Mesodermal cell (in vitro differentiated cells): Measurements from ENCODE around the gene PDILT.
"Not testable (repeated sequence)": the region's sequence is repeated elsewhere in the genome, so short reads cannot be mapped to it uniquely, and the experiment has no call there.

Experiments used
- H3K27ac ChIP-seq: 2 replicates; pipeline ENCODE4 v1.7.0; 2013; ENCODE audit warnings: mild to moderate bottlenecking, low read depth, low read length, moderate library complexity; ENCODE audit not compliant: severe bottlenecking
- H3K36me3 ChIP-seq: 2 replicates; pipeline ENCODE4 v1.7.1; 2013; ENCODE audit warnings: mild to moderate bottlenecking, low read length, moderate library complexity; ENCODE audit not compliant: control insufficient read depth, insufficient read depth
- H3K4me1 ChIP-seq: one replicate; pipeline ENCODE4 v1.7.1; 2013; ENCODE audit warnings: mild to moderate bottlenecking, low read length; ENCODE audit not compliant: insufficient read depth, control insufficient read depth, poor library complexity, severe bottlenecking
- H3K4me3 ChIP-seq: 2 replicates; pipeline ENCODE4 v1.7.0; 2013; ENCODE audit warnings: low read length, control low read depth, mild to moderate bottlenecking; ENCODE audit not compliant: insufficient read depth, poor library complexity, severe bottlenecking; ENCODE audit errors: extremely low read depth
- H3K9me3 ChIP-seq: 2 replicates; pipeline ENCODE4 v1.7.1; 2013; ENCODE audit warnings: mild to moderate bottlenecking, low read length, moderate library complexity; ENCODE audit not compliant: control insufficient read depth
- WGBS, 2 experiments: methylation state at CpG; one replicate each; pipeline ENCODE4 v1.1.5; 2013; ENCODE audit warnings: missing lambda C conversion rate in 2 of 2; ENCODE audit not compliant: insufficient coverage in 2 of 2; 5-methylcytosine and 5-hydroxymethylcytosine counted together

PDILT gene

DNA sequence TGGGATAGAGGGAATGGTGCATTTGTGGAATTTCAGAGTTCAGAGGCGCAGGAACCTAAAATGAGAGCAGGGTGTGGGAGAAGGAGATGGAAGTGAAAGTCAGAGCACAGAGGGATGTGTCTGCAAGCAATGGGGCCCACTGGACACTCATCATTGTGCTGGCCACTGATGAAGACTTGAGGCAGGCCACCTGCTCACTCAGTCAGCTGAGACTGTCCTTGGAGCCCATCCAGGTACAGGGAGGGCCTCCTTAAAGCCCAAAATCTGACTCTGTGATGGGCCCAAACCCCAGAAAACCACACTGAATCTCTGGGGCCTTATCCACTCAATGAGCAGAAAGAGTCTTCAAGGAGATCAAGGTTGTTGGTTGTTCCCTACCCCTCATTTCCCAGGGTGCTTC is 82.9 kb downstream of the PDILT start:
- WGBS, 2 experiments = 89 to 90% methylated on average over 1 of the region's 1 CpG
- Histone ChIP-seq H3K4me3 (no peak overlapping the region), H3K9me3 (no peaks in the 10 kb centered on the region), H3K4me1 (no peaks in the 10 kb centered on the region), H3K36me3 (no peaks in the 10 kb centered on the region), H3K27ac (no peak overlapping the region)

DNA sequence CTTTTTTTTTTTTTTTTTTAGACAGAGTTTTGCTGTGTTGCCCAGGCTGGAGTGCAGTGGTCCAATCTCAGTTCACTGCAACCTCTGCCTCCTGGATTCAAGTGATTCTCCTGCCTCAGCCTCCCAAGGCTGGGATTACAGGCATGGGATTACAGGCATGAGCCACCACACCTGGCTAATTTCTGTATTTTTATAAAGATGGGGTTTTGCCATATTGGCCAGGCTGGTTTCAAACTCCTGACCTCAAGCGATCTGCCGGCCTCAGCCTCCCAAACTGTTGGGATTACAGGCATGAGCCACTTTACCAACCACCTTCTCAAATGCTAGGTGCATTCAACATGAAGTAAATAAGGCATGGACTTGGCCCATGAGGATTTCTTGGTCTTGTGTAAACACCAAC is 83.5 kb downstream of the PDILT start:
- not testable (repeated sequence) for H3K4me3 ChIP-seq, H3K9me3 ChIP-seq, H3K4me1 ChIP-seq, H3K36me3 ChIP-seq, H3K27ac ChIP-seq
- 83% methylated on average over 1 of the region's 2 CpGs; no CpG with 5 or more reads in 1 of the 2 experiments for WGBS, 2 experiments

DNA sequence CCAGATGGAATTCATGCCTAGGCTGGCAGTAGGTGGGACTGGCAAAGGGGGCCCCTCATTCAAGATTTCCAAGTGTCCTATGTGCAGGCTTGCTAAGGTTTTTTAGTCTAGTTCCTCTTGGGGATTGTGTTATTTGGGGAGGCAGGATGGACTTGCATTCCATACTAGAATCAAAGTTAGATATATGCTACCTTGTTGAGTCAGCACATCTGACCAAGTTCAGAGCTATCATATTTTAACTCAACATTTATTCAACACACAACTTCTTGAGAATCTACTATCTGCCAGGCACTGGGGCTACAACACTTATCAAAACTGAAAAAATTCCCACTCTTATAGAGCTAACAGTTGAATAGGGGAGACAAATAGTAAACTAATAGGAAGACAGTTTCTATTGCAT is 83.9 kb downstream of the PDILT start:
- no peaks in the 10 kb centered on the region for H3K9me3 ChIP-seq
- no peak overlapping the region for H3K27ac ChIP-seq
- H3K4me1 ChIP-seq = no peaks in the 10 kb centered on the region
- H3K36me3 ChIP-seq = no peaks in the 10 kb centered on the region
- H3K4me3 ChIP-seq = no peak overlapping the region

DNA sequence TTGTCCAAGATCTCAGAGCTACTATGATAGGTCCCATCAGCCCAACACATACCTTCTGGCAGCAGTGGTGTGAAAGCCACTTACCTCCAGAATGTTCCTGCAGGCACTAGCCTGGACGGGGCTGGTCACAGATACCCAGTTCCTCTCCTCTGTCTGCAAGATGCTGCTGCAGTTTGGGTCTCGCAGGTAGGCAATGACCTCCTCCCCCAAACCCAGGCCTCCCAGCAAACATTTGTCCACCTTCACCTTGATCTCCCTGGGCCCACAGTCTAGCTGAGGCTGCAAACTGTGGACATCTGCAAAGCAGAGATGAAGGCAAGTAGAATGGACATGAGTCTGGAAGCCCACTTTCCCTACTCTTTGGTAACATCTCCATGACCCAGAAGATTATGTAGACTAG is 84.4 kb downstream of the PDILT start:
- H3K9me3 ChIP-seq = no peaks in the 10 kb centered on the region
- H3K36me3 ChIP-seq = no peaks in the 10 kb centered on the region
- no peaks in the 10 kb centered on the region for H3K4me1 ChIP-seq
- 60 to 71% methylated on average over 1 of the region's 2 CpGs for WGBS, 2 experiments
- no peak overlapping the region for H3K4me3 ChIP-seq
- no peak overlapping the region for H3K27ac ChIP-seq

DNA sequence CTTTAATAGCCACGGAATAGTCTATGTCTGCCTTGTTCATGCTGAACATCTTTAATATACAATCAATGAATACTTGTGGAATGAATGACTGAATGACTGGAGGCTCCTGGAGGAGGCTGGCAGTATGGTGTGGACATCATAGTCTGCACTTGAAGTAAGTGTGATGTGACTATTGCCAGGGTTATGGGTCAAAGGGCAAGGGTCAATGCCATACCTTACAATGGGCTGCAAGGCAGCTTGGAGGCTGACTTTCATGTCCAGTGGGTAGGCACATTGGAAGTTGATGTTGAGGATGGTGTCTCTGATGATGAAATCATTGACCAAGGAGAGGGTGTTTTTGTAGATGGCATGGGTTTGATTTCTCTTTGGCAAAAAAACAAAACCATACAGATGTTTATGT is 85.1 kb downstream of the PDILT start:
- Histone ChIP-seq H3K4me3 (no peak overlapping the region), H3K36me3 (no peaks in the 10 kb centered on the region), H3K4me1 (no peaks in the 10 kb centered on the region), H3K27ac (no peak overlapping the region), H3K9me3 (no peaks in the 10 kb centered on the region)
- WGBS, 2 experiments = no CpG with 5 or more reads among the region's 1 CpG

DNA sequence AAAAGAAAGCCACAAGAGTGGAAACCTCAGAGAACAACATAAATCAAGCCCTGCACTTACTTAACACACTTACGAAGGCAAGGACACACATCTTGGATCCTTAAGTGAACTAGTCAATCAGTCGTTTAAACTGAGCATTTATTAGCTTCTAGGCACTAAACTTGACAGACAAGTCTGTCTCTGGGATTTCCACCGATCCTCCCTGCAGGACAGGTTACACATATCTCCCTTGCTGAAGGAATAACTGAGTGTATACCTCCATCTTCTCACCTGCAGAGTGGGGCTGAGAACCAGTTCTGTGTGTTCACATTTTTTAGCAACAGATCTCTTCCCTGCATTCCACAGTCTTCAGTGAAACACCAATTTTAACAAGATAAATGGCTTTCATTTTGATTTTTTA is 86.1 kb downstream of the PDILT start:
- no peaks in the 10 kb centered on the region for H3K9me3 ChIP-seq
- H3K36me3 ChIP-seq = no peaks in the 10 kb centered on the region
- WGBS, 2 experiments = 83 to 85% methylated on average over 2 to 3 of the region's 3 CpGs
- H3K4me3 ChIP-seq = no peak overlapping the region
- no peak overlapping the region for H3K27ac ChIP-seq
- H3K4me1 ChIP-seq = no peaks in the 10 kb centered on the region

DNA sequence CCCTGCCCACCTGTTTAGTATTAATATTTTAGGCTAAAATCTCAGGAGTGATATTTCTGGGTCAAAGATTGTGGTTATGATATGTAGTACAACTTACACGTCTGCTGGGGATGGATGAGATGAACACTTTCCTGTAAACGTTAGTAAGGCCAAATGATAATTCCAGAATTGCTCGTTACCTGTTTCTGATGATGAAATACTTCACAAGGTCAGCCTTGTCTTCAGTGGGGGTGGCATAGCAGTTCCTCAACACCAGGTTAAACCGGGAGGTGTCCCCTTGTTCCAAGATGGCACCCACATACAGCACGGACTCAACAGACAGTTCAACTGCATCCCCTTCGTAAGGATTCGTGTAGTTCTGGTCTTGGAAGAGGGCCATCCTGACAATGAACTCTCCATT is 86.5 kb downstream of the PDILT start:
- 91 to 97% methylated on average over 7 of the region's 7 CpGs for WGBS, 2 experiments
- no peaks in the 10 kb centered on the region for H3K9me3 ChIP-seq
- no peak overlapping the region for H3K4me3 ChIP-seq
- H3K27ac ChIP-seq = no peak overlapping the region
- no peaks in the 10 kb centered on the region for H3K36me3 ChIP-seq
- no peaks in the 10 kb centered on the region for H3K4me1 ChIP-seq

DNA sequence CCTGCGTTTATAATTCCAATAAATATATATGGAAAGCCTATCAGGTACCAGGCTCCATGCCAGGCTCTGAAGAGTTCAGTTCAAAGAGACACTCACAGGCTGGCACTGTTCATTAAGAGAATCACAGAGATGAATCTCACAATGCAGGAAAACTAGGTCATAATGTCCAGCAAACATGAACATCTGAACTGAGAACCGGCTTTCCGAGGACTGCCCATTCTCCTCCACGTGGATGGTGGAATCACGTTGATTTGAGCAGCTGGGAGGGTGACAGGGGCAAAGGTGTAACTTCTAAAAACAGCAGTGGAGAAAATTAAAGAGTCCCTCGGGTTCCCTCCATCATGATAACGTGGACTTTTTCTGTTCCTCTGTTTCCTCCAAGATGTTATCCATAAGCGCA is 87.4 kb downstream of the PDILT start:
- H3K4me1 ChIP-seq = no peaks in the 10 kb centered on the region
- no peaks in the 10 kb centered on the region for H3K9me3 ChIP-seq
- no peak overlapping the region for H3K27ac ChIP-seq
- H3K36me3 ChIP-seq = no peaks in the 10 kb centered on the region
- 80% methylated on average over 6 to 7 of the region's 8 CpGs for WGBS, 2 experiments
- no peak overlapping the region for H3K4me3 ChIP-seq

DNA sequence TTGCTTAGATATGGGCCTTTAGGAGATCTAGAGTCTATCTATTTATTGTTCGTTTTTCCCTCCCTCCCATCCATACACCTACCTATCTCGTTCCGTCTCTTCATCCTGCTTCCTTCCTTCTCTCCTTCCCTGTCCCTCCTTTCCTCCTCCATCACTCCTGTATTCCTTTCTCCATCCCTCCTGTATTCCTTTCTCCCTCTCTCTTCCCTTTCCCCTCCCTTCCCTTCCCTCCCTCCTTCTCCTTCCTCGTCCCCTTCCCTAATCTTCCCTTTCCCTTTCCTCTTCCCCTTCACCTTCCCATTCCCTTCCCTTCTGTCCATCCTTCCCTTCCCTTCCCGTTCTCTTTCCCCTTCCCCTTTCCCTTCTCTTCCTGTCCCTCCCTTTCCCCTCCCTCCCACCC is 87.8 kb downstream of the PDILT start:
- H3K36me3 ChIP-seq = no peaks in the 10 kb centered on the region
- no peak overlapping the region for H3K27ac ChIP-seq
- no peak overlapping the region for H3K4me3 ChIP-seq
- WGBS, 2 experiments = 81 to 86% methylated on average over 4 of the region's 5 CpGs
- no peaks in the 10 kb centered on the region for H3K9me3 ChIP-seq
- no peaks in the 10 kb centered on the region for H3K4me1 ChIP-seq

DNA sequence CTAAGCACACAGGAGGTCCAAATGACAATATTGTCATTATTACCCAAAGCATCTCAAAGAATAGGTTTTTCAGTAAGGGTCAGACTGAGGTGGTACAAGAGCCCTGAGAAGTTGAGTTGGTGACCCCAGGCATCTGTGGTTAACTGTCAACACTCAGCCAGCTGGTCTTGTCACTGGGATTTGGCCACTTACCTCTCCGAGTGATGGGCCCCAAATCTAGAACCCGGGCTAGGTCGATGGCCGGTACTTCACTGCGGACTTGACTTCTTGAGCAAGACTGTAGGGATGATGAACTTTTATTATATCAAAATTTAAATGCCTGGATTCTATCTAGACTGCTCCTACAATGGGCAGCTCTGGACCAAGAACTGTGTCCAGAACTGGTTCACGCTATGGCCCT is 88.8 kb downstream of the PDILT start:
- no peaks in the 10 kb centered on the region for H3K36me3 ChIP-seq
- 90 to 100% methylated on average over 2 of the region's 6 CpGs for WGBS, 2 experiments
- no peaks in the 10 kb centered on the region for H3K9me3 ChIP-seq
- no peak overlapping the region for H3K27ac ChIP-seq
- H3K4me1 ChIP-seq = no peaks in the 10 kb centered on the region
- no peak overlapping the region for H3K4me3 ChIP-seq

DNA sequence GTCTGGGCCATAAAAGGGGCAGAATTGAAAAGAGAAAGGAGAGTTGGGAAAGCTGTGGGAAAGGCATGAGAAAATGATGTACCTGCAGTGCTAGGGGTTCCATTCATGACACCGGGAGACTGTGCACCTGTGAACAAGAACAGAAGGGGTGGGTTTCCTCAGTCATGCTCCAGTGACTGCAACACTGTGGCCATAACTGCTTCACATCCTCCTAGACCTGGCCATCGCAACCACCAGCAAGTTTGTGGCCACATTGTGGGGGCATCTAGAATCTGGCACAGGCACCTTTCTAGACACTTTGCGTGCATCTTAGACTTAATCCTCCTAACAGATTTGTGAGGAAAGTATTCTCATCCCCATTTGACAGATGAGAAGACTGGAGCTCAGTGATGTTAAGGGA is 90.0 kb downstream of the PDILT start:
- no peaks in the 10 kb centered on the region for H3K4me1 ChIP-seq
- no peaks in the 10 kb centered on the region for H3K9me3 ChIP-seq
- H3K36me3 ChIP-seq = no peaks in the 10 kb centered on the region
- no peak overlapping the region for H3K4me3 ChIP-seq
- WGBS, 2 experiments = 70 to 74% methylated on average over 2 to 3 of the region's 3 CpGs
- no peak overlapping the region for H3K27ac ChIP-seq

DNA sequence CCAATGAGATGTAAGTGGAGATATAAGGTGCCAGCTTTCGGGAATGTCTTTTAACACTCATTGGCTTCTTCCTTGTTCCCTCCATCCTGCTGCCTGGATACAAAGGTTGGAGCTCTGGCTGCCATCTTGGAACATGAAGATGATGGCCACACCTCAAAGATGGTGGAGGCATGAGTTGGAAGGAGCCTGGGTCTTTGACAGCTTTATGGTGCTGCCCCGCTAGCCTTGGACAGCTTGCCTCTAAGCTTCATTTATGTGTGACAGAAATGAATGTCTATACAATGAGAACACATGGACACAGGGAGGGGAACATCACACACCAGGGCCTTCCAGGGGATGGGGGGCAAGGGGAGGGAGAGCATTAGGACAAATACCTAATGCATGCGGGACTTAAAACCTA is 90.8 kb downstream of the PDILT start:
- Histone ChIP-seq H3K9me3 (no peaks in the 10 kb centered on the region), H3K27ac (no peak overlapping the region), H3K4me1 (no peaks in the 10 kb centered on the region), H3K4me3 (no peak overlapping the region), H3K36me3 (no peaks in the 10 kb centered on the region)
- no CpG with 5 or more reads among the region's 3 CpGs for WGBS, 2 experiments
